ENCODE data around the gene BAZ1A.

BAZ1A gene

GRCh38 chr14:34867199-34867598 is 8.0 kb downstream of the BAZ1A start:
- H3K27ac ChIP-seq (ENCODE audit: low read length, poor library complexity, severe bottlenecking): no peak overlapping the region
- H2BK120ac ChIP-seq (ENCODE audit: low read depth, low read length): no peak overlapping the region
- H4K91ac ChIP-seq (ENCODE audit: low read length): no peak overlapping the region
- no peak overlapping the region for H3K14ac ChIP-seq (ENCODE audit: low read length in 2 of 2)
- no peak for DNase-seq
- no peaks in the 10 kb centered on the region for H3K27me3 ChIP-seq (ENCODE audit: control insufficient read depth in 1 of 2, insufficient read depth in 1 of 2, low read length in 2 of 2)
- H4K8ac ChIP-seq (ENCODE audit: low read length): peak overlapping the region; percentile 80
- no peak overlapping the region for H2AFZ ChIP-seq (ENCODE audit: low read depth, low read length)
- WGBS: 95% methylated on average over 4 of the region's 5 CpGs
- H3K79me1 ChIP-seq (replicated peaks; ENCODE audit: low read length, poor library complexity, severe bottlenecking): peaks cover 8% of the 10 kb centered on the region
- no peak overlapping the region for H3K18ac ChIP-seq (ENCODE audit: low read depth in 1 of 2, low read length in 2 of 2)
- H2BK12ac ChIP-seq (ENCODE audit: low read length in 2 of 2): no peak overlapping the region
- peaks cover 0 to 3% of the 10 kb centered on the region in 2 experiments for H3K36me3 ChIP-seq (ENCODE audit: control insufficient read depth in 1 of 2, insufficient read depth in 2 of 2, low read depth in 1 of 2, low read length in 2 of 2)
- no peak overlapping the region for H2BK15ac ChIP-seq (ENCODE audit: low read depth, poor library complexity, severe bottlenecking)
- peaks cover 2% of the 10 kb centered on the region for H3K4me1 ChIP-seq (ENCODE audit: control insufficient read depth, insufficient read depth, low read depth, low read length)
- no peak overlapping the region for H2AK5ac ChIP-seq (ENCODE audit: low read length, severe bottlenecking)
- H3K4me3 ChIP-seq (ENCODE audit: insufficient read depth in 1 of 2, low read depth in 1 of 2, low read length in 2 of 2): no peak overlapping the region
- H3K23ac ChIP-seq (ENCODE audit: low read length in 2 of 2): no peak overlapping the region
- H2BK5ac ChIP-seq (ENCODE audit: low read depth, low read length, poor library complexity, severe bottlenecking): no peak overlapping the region
- no peaks in the 10 kb centered on the region for H3K9me3 ChIP-seq (ENCODE audit: control insufficient read depth, low read length)
- H3K9ac ChIP-seq (ENCODE audit: low read length): no peak overlapping the region
- no peak overlapping the region for H3K4me2 ChIP-seq (ENCODE audit: low read length, poor library complexity, severe bottlenecking)
- H3K4ac ChIP-seq (ENCODE audit: low read depth in 1 of 2, low read length in 2 of 2): no peak overlapping the region

GRCh38 chr14:34865889-34866574 is 9.1 kb downstream of the BAZ1A start:
- H2BK12ac ChIP-seq (ENCODE audit: low read length in 2 of 2): no peak overlapping the region
- no peak overlapping the region for H3K14ac ChIP-seq (ENCODE audit: low read length in 2 of 2)
- H3K79me1 ChIP-seq (replicated peaks; ENCODE audit: low read length, poor library complexity, severe bottlenecking): peaks cover 8% of the 10 kb centered on the region
- H3K9me3 ChIP-seq (ENCODE audit: control insufficient read depth, low read length): no peaks in the 10 kb centered on the region
- no peak overlapping the region for H3K4ac ChIP-seq (ENCODE audit: low read depth in 1 of 2, low read length in 2 of 2)
- peaks cover 3 to 11% of the 10 kb centered on the region in 2 experiments for H3K36me3 ChIP-seq (ENCODE audit: control insufficient read depth in 1 of 2, insufficient read depth in 2 of 2, low read depth in 1 of 2, low read length in 2 of 2)
- H2BK15ac ChIP-seq (ENCODE audit: low read depth, poor library complexity, severe bottlenecking): no peak overlapping the region
- H2BK120ac ChIP-seq (ENCODE audit: low read depth, low read length): no peak overlapping the region
- H4K8ac ChIP-seq (ENCODE audit: low read length): no peak overlapping the region
- no peak overlapping the region for H2BK5ac ChIP-seq (ENCODE audit: low read depth, low read length, poor library complexity, severe bottlenecking)
- WGBS: 95% methylated on average over 10 of the region's 13 CpGs
- no peak overlapping the region for H3K23ac ChIP-seq (ENCODE audit: low read length in 2 of 2)
- no peaks in the 10 kb centered on the region for H3K27me3 ChIP-seq (ENCODE audit: control insufficient read depth in 1 of 2, insufficient read depth in 1 of 2, low read length in 2 of 2)
- no peak overlapping the region for H3K4me2 ChIP-seq (ENCODE audit: low read length, poor library complexity, severe bottlenecking)
- no peak overlapping the region for H3K9ac ChIP-seq (ENCODE audit: low read length)
- no peak for DNase-seq
- H3K27ac ChIP-seq (ENCODE audit: low read length, poor library complexity, severe bottlenecking): no peak overlapping the region
- no peak overlapping the region for H2AK5ac ChIP-seq (ENCODE audit: low read length, severe bottlenecking)
- no peak overlapping the region for H3K4me3 ChIP-seq (ENCODE audit: insufficient read depth in 1 of 2, low read depth in 1 of 2, low read length in 2 of 2)
- H4K91ac ChIP-seq (ENCODE audit: low read length): no peak overlapping the region
- no peak overlapping the region for H3K18ac ChIP-seq (ENCODE audit: low read depth in 1 of 2, low read length in 2 of 2)
- peaks cover 2% of the 10 kb centered on the region for H3K4me1 ChIP-seq (ENCODE audit: control insufficient read depth, insufficient read depth, low read depth, low read length)
- no peak overlapping the region for H2AFZ ChIP-seq (ENCODE audit: low read depth, low read length)

DNA sequence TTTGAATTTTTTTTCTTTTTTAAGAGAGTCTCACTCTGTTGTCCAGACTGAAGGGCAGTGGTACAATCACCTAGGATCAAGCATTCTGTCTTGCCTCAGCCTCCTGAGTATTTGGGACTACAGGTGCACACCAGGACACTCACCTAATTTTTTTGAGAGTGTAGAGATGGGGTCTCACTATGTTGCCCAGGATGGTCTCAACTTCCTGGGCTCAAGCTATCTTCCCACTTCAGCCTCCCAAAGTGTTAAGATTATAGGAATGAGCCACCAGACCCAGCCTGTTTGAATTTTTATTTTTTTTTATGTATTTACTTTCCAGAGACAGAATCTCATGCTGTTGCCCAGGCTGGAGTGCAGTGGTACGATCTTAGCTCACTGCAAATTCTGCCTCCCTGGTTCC is 11.3 kb downstream of the BAZ1A start:
- Histone ChIP-seq H3K4me3 (ENCODE audit: insufficient read depth in 1 of 2, low read depth in 1 of 2, low read length in 2 of 2) (no peak overlapping the region), H3K4ac (ENCODE audit: low read depth in 1 of 2, low read length in 2 of 2) (no peak overlapping the region), H2BK12ac (ENCODE audit: low read length in 2 of 2) (no peak overlapping the region), H3K36me3 (ENCODE audit: control insufficient read depth in 1 of 2, insufficient read depth in 2 of 2, low read depth in 1 of 2, low read length in 2 of 2) (peaks cover 5 to 30% of the 10 kb centered on the region in 2 experiments), H3K9ac (ENCODE audit: low read length) (no peak overlapping the region), H3K18ac (ENCODE audit: low read depth in 1 of 2, low read length in 2 of 2) (no peak overlapping the region), H3K9me3 (ENCODE audit: control insufficient read depth, low read length) (no peaks in the 10 kb centered on the region), H2BK120ac (ENCODE audit: low read depth, low read length) (no peak overlapping the region), H3K79me1 (replicated peaks; ENCODE audit: low read length, poor library complexity, severe bottlenecking) (peaks cover 8% of the 10 kb centered on the region), H3K14ac (ENCODE audit: low read length in 2 of 2) (no peak overlapping the region), H2AK5ac (ENCODE audit: low read length, severe bottlenecking) (no peak overlapping the region), H2BK15ac (ENCODE audit: low read depth, poor library complexity, severe bottlenecking) (no peak overlapping the region), H3K4me1 (ENCODE audit: control insufficient read depth, insufficient read depth, low read depth, low read length) (peaks cover 2% of the 10 kb centered on the region), H2AFZ (ENCODE audit: low read depth, low read length) (no peak overlapping the region), H4K91ac (ENCODE audit: low read length) (no peak overlapping the region), H3K27me3 (ENCODE audit: control insufficient read depth in 1 of 2, insufficient read depth in 1 of 2, low read length in 2 of 2) (no peaks in the 10 kb centered on the region), H3K27ac (ENCODE audit: low read length, poor library complexity, severe bottlenecking) (no peak overlapping the region), H3K4me2 (ENCODE audit: low read length, poor library complexity, severe bottlenecking) (no peak overlapping the region), H3K23ac (ENCODE audit: low read length in 2 of 2) (no peak overlapping the region), H2BK5ac (ENCODE audit: low read depth, low read length, poor library complexity, severe bottlenecking) (no peak overlapping the region), H4K8ac (ENCODE audit: low read length) (no peak overlapping the region)
- 100% methylated on average over 1 of the region's 1 CpG for WGBS
- no peak for DNase-seq

DNA sequence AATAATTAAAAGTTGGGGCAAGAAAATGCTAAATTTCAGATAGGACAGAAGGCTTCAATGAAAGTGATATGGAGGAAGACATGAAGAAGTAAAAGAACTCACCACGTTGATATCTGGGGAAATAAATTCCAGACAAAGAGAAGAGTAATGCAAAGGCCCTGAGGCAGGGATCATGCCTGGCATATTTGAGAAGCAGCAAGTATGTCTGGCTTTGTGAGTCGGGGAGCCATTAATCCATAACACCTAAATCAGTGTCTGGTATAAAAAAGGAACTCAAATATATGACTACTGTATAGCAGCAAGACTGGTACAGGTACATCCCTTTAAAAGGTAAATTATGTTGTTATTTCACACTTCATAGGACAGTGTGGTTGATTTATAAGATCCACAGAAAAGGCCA is 16.4 kb downstream of the BAZ1A start:
- H3K79me1 ChIP-seq (replicated peaks; ENCODE audit: low read length, poor library complexity, severe bottlenecking): peaks cover 27% of the 10 kb centered on the region
- H3K9ac ChIP-seq (ENCODE audit: low read length): no peak overlapping the region
- no peak overlapping the region for H2BK5ac ChIP-seq (ENCODE audit: low read depth, low read length, poor library complexity, severe bottlenecking)
- H3K14ac ChIP-seq (ENCODE audit: low read length in 2 of 2): no peak overlapping the region
- no peak for DNase-seq
- no peaks in the 10 kb centered on the region for H3K27me3 ChIP-seq (ENCODE audit: control insufficient read depth in 1 of 2, insufficient read depth in 1 of 2, low read length in 2 of 2)
- H3K4me2 ChIP-seq (ENCODE audit: low read length, poor library complexity, severe bottlenecking): no peak overlapping the region
- peaks cover 12 to 50% of the 10 kb centered on the region in 2 experiments for H3K36me3 ChIP-seq (ENCODE audit: control insufficient read depth in 1 of 2, insufficient read depth in 2 of 2, low read depth in 1 of 2, low read length in 2 of 2)
- no peak overlapping the region for H3K4ac ChIP-seq (ENCODE audit: low read depth in 1 of 2, low read length in 2 of 2)
- no peak overlapping the region for H2AFZ ChIP-seq (ENCODE audit: low read depth, low read length)
- no peaks in the 10 kb centered on the region for H3K9me3 ChIP-seq (ENCODE audit: control insufficient read depth, low read length)
- H2BK120ac ChIP-seq (ENCODE audit: low read depth, low read length): no peak overlapping the region
- H3K18ac ChIP-seq (ENCODE audit: low read depth in 1 of 2, low read length in 2 of 2): no peak overlapping the region
- 100% methylated on average over 1 of the region's 2 CpGs for WGBS
- no peak overlapping the region for H2BK15ac ChIP-seq (ENCODE audit: low read depth, poor library complexity, severe bottlenecking)
- H3K4me3 ChIP-seq (ENCODE audit: insufficient read depth in 1 of 2, low read depth in 1 of 2, low read length in 2 of 2): no peak overlapping the region
- no peak overlapping the region for H2AK5ac ChIP-seq (ENCODE audit: low read length, severe bottlenecking)
- no peak overlapping the region for H2BK12ac ChIP-seq (ENCODE audit: low read length in 2 of 2)
- no peak overlapping the region for H3K27ac ChIP-seq (ENCODE audit: low read length, poor library complexity, severe bottlenecking)
- H3K4me1 ChIP-seq (ENCODE audit: control insufficient read depth, insufficient read depth, low read depth, low read length): no peaks in the 10 kb centered on the region
- no peak overlapping the region for H4K8ac ChIP-seq (ENCODE audit: low read length)
- H3K23ac ChIP-seq (ENCODE audit: low read length in 2 of 2): no peak overlapping the region
- H4K91ac ChIP-seq (ENCODE audit: low read length): no peak overlapping the region
